PFSK-1 (cell line): Measurements from ENCODE around the gene C19orf85.

ENCODE experiments used
- POLR2AphosphoS5 ChIP-seq: IDR thresholded peaks from 2 replicates; pipeline ENCODE4 v1.6.1; 2012; ENCODE audit warnings: low read depth, mild to moderate bottlenecking, control low read depth, low read length, moderate library complexity
- SIN3A ChIP-seq: IDR thresholded peaks from 2 replicates; pipeline ENCODE4 v1.6.1; 2012; ENCODE audit warnings: mild to moderate bottlenecking, low read length, moderate library complexity, borderline replicate concordance; ENCODE audit not compliant: insufficient read depth

GRCh38 chr19:55482967-55483705 lies 18.6 kb upstream of the C19orf85 start:
- TF ChIP-seq SIN3A (no peak), POLR2AphosphoS5 (no peak)
